H9 (cell line): ENCODE measurements around the gene KCNH1. TPM values are rescaled to one million over a fixed set of nuclear protein-coding genes. Genes with fewer than 3 reads are reported as not detected.

Source experiments
- DNase-seq: peaks from one replicate; pipeline ENCODE4 v3.0.0-alpha.2; 2017
- H2AFZ ChIP-seq: one replicate; pipeline ENCODE4 v1.6.1; 2013; ENCODE audit warnings: mild to moderate bottlenecking, low read length, control low read depth, moderate library complexity
- H2AK5ac ChIP-seq: 2 replicates; pipeline ENCODE4 v1.6.1; 2013; ENCODE audit warnings: low read length, control low read depth, mixed read lengths; ENCODE audit not compliant: insufficient read length
- H2BK120ac ChIP-seq: one replicate; pipeline ENCODE4 v1.6.1; 2013; ENCODE audit warnings: low read depth, mild to moderate bottlenecking, low read length, control low read depth, inconsistent platforms; ENCODE audit not compliant: poor library complexity, severe bottlenecking
- H2BK12ac ChIP-seq: 2 replicates; pipeline ENCODE4 v1.6.1; 2013; ENCODE audit warnings: low read length, control low read depth, mixed read lengths, low read depth; ENCODE audit not compliant: insufficient read length
- H2BK15ac ChIP-seq: 2 replicates; pipeline ENCODE4 v1.6.1; 2013; ENCODE audit warnings: low read depth, low read length, control low read depth
- H2BK20ac ChIP-seq: one replicate; pipeline ENCODE4 v1.6.1; 2013; ENCODE audit warnings: low read depth, mild to moderate bottlenecking, low read length, control low read depth, inconsistent platforms; ENCODE audit not compliant: poor library complexity, severe bottlenecking
- H2BK5ac ChIP-seq: 2 replicates; pipeline ENCODE4 v1.6.1; 2013; ENCODE audit warnings: low read length, control low read depth, mixed read lengths; ENCODE audit not compliant: insufficient read length
- H3K14ac ChIP-seq: 2 replicates; pipeline ENCODE4 v1.6.1; 2013; ENCODE audit warnings: low read length, control low read depth; ENCODE audit not compliant: insufficient read depth
- H3K18ac ChIP-seq: 2 replicates; pipeline ENCODE4 v1.6.1; 2013; ENCODE audit warnings: low read depth, mild to moderate bottlenecking, mixed read lengths, low read length, control low read depth; ENCODE audit not compliant: insufficient read length
- H3K23ac ChIP-seq: 2 replicates; pipeline ENCODE4 v1.6.1; 2013; ENCODE audit warnings: low read length, control low read depth, mixed read lengths, low read depth; ENCODE audit not compliant: insufficient read length
- H3K23me2 ChIP-seq: 2 replicates; pipeline ENCODE4 v1.6.1; 2013; ENCODE audit warnings: low read depth, mild to moderate bottlenecking, mixed read lengths, low read length, control low read depth; ENCODE audit not compliant: insufficient read length, poor library complexity, severe bottlenecking
- H3K27ac ChIP-seq: 2 replicates; pipeline ENCODE4 v1.5.1; 2013; ENCODE audit warnings: low read length, control low read depth, mixed read lengths, low read depth; ENCODE audit not compliant: insufficient read length
- H3K27me3 ChIP-seq: 2 replicates; pipeline ENCODE4 v1.6.1; 2013; ENCODE audit warnings: low read length, control low read depth, inconsistent platforms; ENCODE audit not compliant: insufficient read depth
- H3K4ac ChIP-seq: 2 replicates; pipeline ENCODE4 v1.6.1; 2013; ENCODE audit warnings: low read depth, mild to moderate bottlenecking, control low read depth, inconsistent platforms, low read length, moderate library complexity
- H3K4me1 ChIP-seq: 2 replicates; pipeline ENCODE4 v1.6.1; 2013; ENCODE audit warnings: low read length, control low read depth, inconsistent platforms; ENCODE audit not compliant: insufficient read depth
- H3K4me2 ChIP-seq: 2 replicates; pipeline ENCODE4 v1.6.1; 2013; ENCODE audit warnings: low read length, control low read depth, mixed read lengths; ENCODE audit not compliant: insufficient read length, insufficient read depth
- H3K56ac ChIP-seq: 2 replicates; pipeline ENCODE4 v1.6.1; 2013; ENCODE audit warnings: low read depth, mild to moderate bottlenecking, mixed read lengths, low read length, control low read depth; ENCODE audit not compliant: insufficient read length
- H3K79me1 ChIP-seq: 2 replicates; pipeline ENCODE4 v1.6.1; 2013; ENCODE audit warnings: low read depth, mild to moderate bottlenecking, moderate library complexity, low read length, control low read depth, inconsistent platforms; ENCODE audit not compliant: insufficient read depth, poor library complexity, severe bottlenecking
- H3K79me2 ChIP-seq: 2 replicates; pipeline ENCODE4 v1.6.1; 2013; ENCODE audit warnings: low read length, control low read depth, inconsistent platforms; ENCODE audit not compliant: insufficient read depth
- H3K9ac ChIP-seq: 2 replicates; pipeline ENCODE4 v1.6.1; 2013; ENCODE audit warnings: low read length, control low read depth, mixed read lengths; ENCODE audit not compliant: insufficient read length; ENCODE audit errors: extremely low read depth
- H3K9me3 ChIP-seq: one replicate; pipeline ENCODE4 v1.6.1; 2013; ENCODE audit warnings: low read depth, low read length, inconsistent platforms; ENCODE audit not compliant: control insufficient read depth
- H3T11ph ChIP-seq: one replicate; pipeline ENCODE4 v1.6.1; 2013; ENCODE audit warnings: mild to moderate bottlenecking, low read length, control low read depth, inconsistent platforms
- H4K20me1 ChIP-seq: one replicate; pipeline ENCODE4 v1.6.1; 2013; ENCODE audit not compliant: control insufficient read depth, insufficient read length, insufficient read depth
- H4K5ac ChIP-seq: 2 replicates; pipeline ENCODE4 v1.6.1; 2013; ENCODE audit warnings: low read depth, mild to moderate bottlenecking, mixed read lengths, low read length, control low read depth; ENCODE audit not compliant: insufficient read length
- H4K8ac ChIP-seq: replicated peaks from 2 replicates; pipeline ENCODE4 v1.6.1; 2013; ENCODE audit warnings: low read length, control low read depth, mixed read lengths, low read depth; ENCODE audit not compliant: insufficient read length
- H4K91ac ChIP-seq: 2 replicates; pipeline ENCODE4 v1.6.1; 2013; ENCODE audit warnings: low read depth, mild to moderate bottlenecking, moderate library complexity, mixed read lengths, low read length, control low read depth; ENCODE audit not compliant: insufficient read length
- H3K27ac Mint-ChIP-seq, 3 experiments: 2 replicates in 2 of 3; 3 replicates in 1 of 3; pipeline ENCODE4 v1.8.0; 2020 to 2021; ENCODE audit warnings: mixed read lengths in 3 of 3, mild to moderate bottlenecking in 1 of 3, moderate library complexity in 1 of 3
- H3K27me3 Mint-ChIP-seq: 2 replicates; pipeline ENCODE4 v1.8.0; 2021; ENCODE audit warnings: low read depth, mild to moderate bottlenecking, moderate library complexity, mixed read lengths
- H3K36me3 Mint-ChIP-seq, 3 experiments: 2 replicates in 2 of 3; 3 replicates in 1 of 3; pipeline ENCODE4 v1.8.0; 2020 to 2021; ENCODE audit warnings: low read depth in 3 of 3, mixed read lengths in 3 of 3; ENCODE audit not compliant: insufficient read depth in 1 of 3
- H3K4me1 Mint-ChIP-seq, 2 experiments: 2 replicates each; pipeline ENCODE4 v1.8.0; 2020; ENCODE audit warnings: mixed read lengths in 2 of 2
- H3K4me3 Mint-ChIP-seq, 2 experiments: 2 replicates in 1 of 2; 3 replicates in 1 of 2; pipeline ENCODE4 v1.8.0; 2020 to 2021; ENCODE audit warnings: mild to moderate bottlenecking in 2 of 2, mixed read lengths in 2 of 2, moderate library complexity in 1 of 2
- H3K9me3 Mint-ChIP-seq, 2 experiments: 2 replicates in 1 of 2; 3 replicates in 1 of 2; pipeline ENCODE4 v1.8.0; 2020; ENCODE audit warnings: mild to moderate bottlenecking in 2 of 2, mixed read lengths in 2 of 2, moderate library complexity in 1 of 2
- CTCF ChIP-seq: fragments of 200-600 bp; sonication (generic); conservative IDR thresholded peaks from 3 replicates; pipeline ENCODE4 v1.8.0; 2021; ENCODE audit warnings: antibody characterized with exemption, mild to moderate bottlenecking
- WGBS: extraction: QIAGEN DNeasy Blood & Tissue Kit; methylation state at CpG from one replicate; pipeline ENCODE4 v1.1.7; 2013; ENCODE audit warnings: missing lambda C conversion rate, low lambda C conversion rate, mixed read lengths; ENCODE audit not compliant: insufficient read length; ENCODE audit errors: extremely low coverage; 5-methylcytosine and 5-hydroxymethylcytosine counted together
- total RNA-seq: library from RNA; stranded (reverse); gene quantifications from 2 replicates; pipeline ENCODE4 v1.2.1, GENCODE V29; 2021

The KCNH1 gene
- total RNA-seq, 1 experiment from 2014 or later = 0.11 TPM

GRCh38 chr1:210770396-210770984 is 363.5 kb downstream of the KCNH1 start:
- H3K36me3 Mint-ChIP-seq = no peaks in the 10 kb centered on the region
- TF ChIP-seq CTCF = no peak
- Histone ChIP-seq H3K14ac (no peak overlapping the region), H3K79me1 (no peaks in the 10 kb centered on the region), H3K27ac (no peak overlapping the region), H3K23me2 (no peaks in the 10 kb centered on the region), H4K8ac (no peak overlapping the region), H3K27me3 (no peaks in the 10 kb centered on the region), H2AK5ac (no peak overlapping the region), H3T11ph (no peak overlapping the region), H3K56ac (no peak overlapping the region), H3K4me2 (no peak overlapping the region), H4K91ac (no peak overlapping the region), H2AFZ (no peak overlapping the region), H2BK15ac (no peak overlapping the region), H3K18ac (no peak overlapping the region), H2BK5ac (no peak overlapping the region), H3K4me1 (peaks cover 3% of the 10 kb centered on the region; the same call in 1 of the 2 replicates), H3K79me2 (no peaks in the 10 kb centered on the region), H2BK12ac (no peak overlapping the region), H3K9me3 (no peaks in the 10 kb centered on the region), H3K23ac (no peak overlapping the region), H4K20me1 (no peaks in the 10 kb centered on the region), H2BK120ac (no peak overlapping the region), H3K9ac (no peak overlapping the region), H4K5ac (no peak overlapping the region), H3K4ac (no peak overlapping the region), H2BK20ac (no peak overlapping the region)
- H3K27me3 Mint-ChIP-seq = no peaks in the 10 kb centered on the region; the same call in none of the 2 replicates
- peaks cover 10 to 15% of the 10 kb centered on the region in 2 experiments for H3K4me1 Mint-ChIP-seq
- DNase-seq = no peak
- no peaks in the 10 kb centered on the region for H3K9me3 Mint-ChIP-seq
- no CpG with 5 or more reads among the region's 9 CpGs for WGBS
- H3K4me3 Mint-ChIP-seq = no peak overlapping the region
- H3K27ac Mint-ChIP-seq = no peak overlapping the region
